Mucosa of rectum (tissue), 2 donors: ENCODE results near the gene GPR87.

Source experiments
- H3K27ac ChIP-seq, 2 donors: one replicate each; pipeline ENCODE4 v1.7.0; 2013; ENCODE audit warnings: inconsistent platforms in 2 of 2, low read depth in 2 of 2, low read length in 2 of 2
- H3K27me3 ChIP-seq, 2 donors: one replicate each; pipeline ENCODE4 v1.7.0; 2013; ENCODE audit warnings: low read length in 2 of 2; ENCODE audit not compliant: control insufficient read depth in 2 of 2, insufficient read depth in 2 of 2
- H3K36me3 ChIP-seq, 2 donors: one replicate each; pipeline ENCODE4 v1.7.0; 2013; ENCODE audit warnings: low read length in 2 of 2; ENCODE audit not compliant: control insufficient read depth in 2 of 2, insufficient read depth in 2 of 2
- H3K4me1 ChIP-seq, 2 donors: one replicate each; pipeline ENCODE4 v1.7.0; 2013; ENCODE audit warnings: low read length in 2 of 2, mild to moderate bottlenecking in 1 of 2; ENCODE audit not compliant: control insufficient read depth in 2 of 2, insufficient read depth in 2 of 2
- H3K4me3 ChIP-seq, 2 donors: one replicate each; pipeline ENCODE4 v1.7.0; 2013; ENCODE audit warnings: low read length in 2 of 2
- H3K9ac ChIP-seq, 2 donors: one replicate each; pipeline ENCODE4 v1.7.0; 2013; ENCODE audit warnings: low read length in 2 of 2, low read depth in 1 of 2, mild to moderate bottlenecking in 1 of 2
- H3K9me3 ChIP-seq, 2 donors: one replicate each; pipeline ENCODE4 v1.7.0; 2013; ENCODE audit warnings: low read length in 2 of 2; ENCODE audit not compliant: control insufficient read depth in 2 of 2
- donor health status: healthy.
- donor health status: Normal muscosa, but diverticular disease.

The GPR87 gene

GRCh38 chr3:151306168-151306810, 10.3 kb downstream of the GPR87 start:
- Histone ChIP-seq H3K36me3 (no peaks in the 10 kb centered on the region), H3K9me3 (no peaks in the 10 kb centered on the region), H3K27ac (no peak overlapping the region), H3K27me3 (no peaks in the 10 kb centered on the region), H3K4me3 (no peak overlapping the region), H3K9ac (no peak overlapping the region), H3K4me1 (no peaks in the 10 kb centered on the region)

DNA sequence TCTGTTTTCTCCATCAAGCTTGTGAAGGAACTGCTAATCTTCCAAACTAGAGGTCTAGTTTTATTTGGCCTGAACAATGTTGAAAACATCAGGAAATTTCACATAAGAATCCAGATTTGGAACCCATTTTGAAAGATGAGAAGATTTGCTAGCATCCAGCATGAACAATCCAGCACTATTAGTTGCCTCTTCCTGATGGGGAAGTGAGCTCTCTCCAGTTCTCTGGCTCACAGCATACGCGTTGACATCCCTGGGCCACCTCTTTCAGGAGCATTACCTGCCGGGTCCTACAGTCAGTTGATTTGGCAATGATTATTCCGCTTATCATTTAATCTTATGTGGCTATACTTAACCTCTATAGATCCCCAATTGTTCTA, 10.9 kb downstream of the GPR87 start:
- Histone ChIP-seq H3K4me3 (no peak overlapping the region), H3K27ac (no peak overlapping the region), H3K27me3 (no peaks in the 10 kb centered on the region), H3K4me1 (no peaks in the 10 kb centered on the region), H3K36me3 (no peaks in the 10 kb centered on the region), H3K9ac (no peak overlapping the region), H3K9me3 (no peaks in the 10 kb centered on the region)

DNA sequence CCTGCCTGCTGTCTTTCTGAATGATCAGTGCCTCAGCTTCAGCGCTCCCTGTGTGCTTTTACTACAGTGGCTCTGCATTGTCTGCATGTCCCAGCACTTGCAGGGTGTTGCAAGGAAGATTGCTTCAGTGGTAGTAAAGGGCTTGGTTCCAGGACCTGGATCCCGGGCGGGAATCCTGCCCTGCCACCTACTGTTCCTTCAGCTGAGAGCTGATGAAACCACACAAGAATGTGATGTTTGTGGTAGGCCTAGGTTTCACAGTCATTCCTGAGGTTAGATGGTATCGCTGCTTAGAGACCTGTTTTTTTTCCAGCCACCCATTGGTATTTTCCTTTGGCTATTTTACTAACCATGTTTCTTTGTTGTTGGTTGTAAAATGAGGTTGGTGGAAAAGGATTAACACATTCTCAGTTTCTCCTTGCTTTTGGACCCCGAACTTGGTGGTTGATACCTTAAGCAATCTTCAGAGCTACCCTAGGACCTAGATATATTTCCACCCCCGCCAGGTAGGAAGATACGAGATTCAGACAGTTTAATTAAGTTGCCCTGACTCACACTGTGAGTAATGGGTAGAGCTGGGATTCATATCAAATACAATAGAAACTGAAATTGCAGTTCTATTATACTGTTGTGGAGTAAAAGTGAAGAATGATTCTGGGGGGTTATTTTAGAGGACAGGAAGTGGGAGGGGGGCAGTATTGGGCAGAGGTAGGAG, 11.4 kb downstream of the GPR87 start:
- Histone ChIP-seq H3K4me1 (no peaks in the 10 kb centered on the region), H3K27me3 (no peaks in the 10 kb centered on the region), H3K36me3 (no peaks in the 10 kb centered on the region), H3K4me3 (no peak overlapping the region), H3K9me3 (no peaks in the 10 kb centered on the region), H3K27ac (no peak overlapping the region), H3K9ac (no peak overlapping the region)

DNA sequence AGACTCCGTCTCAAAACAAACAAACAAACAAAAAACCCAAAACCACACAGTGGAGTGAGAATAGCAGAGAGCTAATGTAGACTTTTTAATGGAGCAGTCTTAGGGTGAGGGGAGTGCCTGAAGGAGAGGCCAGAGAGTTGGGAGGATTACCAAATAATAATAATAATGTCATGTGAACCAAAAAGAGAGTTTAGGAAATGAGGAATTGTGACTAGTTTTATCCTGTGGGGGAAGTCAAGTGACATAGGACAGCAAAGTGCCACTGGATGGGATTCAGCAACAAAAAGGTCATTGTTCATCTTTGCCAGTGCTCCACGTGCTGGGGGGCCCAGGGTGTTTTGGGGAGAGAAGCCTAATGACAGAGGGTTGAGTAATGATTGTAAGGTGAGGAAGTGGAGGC, 12.9 kb downstream of the GPR87 start:
- Histone ChIP-seq H3K27ac (no peak overlapping the region), H3K9me3 (no peaks in the 10 kb centered on the region), H3K36me3 (no peaks in the 10 kb centered on the region), H3K4me3 (no peak overlapping the region), H3K27me3 (no peaks in the 10 kb centered on the region), H3K9ac (no peak overlapping the region), H3K4me1 (no peaks in the 10 kb centered on the region)

DNA sequence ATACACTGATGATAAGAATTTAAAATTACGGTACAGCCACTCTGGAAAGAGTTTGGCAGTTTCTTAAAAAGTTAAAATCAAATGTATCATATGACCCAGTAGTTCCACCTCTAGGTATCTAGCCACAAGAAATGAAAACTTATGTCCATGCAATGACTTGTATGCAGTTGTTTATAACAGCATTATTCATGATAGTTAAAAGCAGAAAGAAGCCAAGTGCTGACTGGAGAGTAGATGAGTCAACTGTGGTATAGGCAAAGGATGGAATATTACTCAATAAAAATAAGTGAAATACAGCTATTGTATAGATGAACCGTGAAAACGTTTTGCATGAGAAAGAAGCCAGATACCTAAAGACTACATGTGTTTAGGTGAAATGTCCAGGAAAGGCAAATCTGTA, 14.8 kb downstream of the GPR87 start:
- no peaks in the 10 kb centered on the region for H3K36me3 ChIP-seq
- H3K9ac ChIP-seq, result no peak overlapping the region
- no peaks in the 10 kb centered on the region for H3K4me1 ChIP-seq
- H3K27me3 ChIP-seq, result no peaks in the 10 kb centered on the region
- no peak overlapping the region for H3K4me3 ChIP-seq
- H3K9me3 ChIP-seq, result no peaks in the 10 kb centered on the region
- no peak overlapping the region for H3K27ac ChIP-seq

DNA sequence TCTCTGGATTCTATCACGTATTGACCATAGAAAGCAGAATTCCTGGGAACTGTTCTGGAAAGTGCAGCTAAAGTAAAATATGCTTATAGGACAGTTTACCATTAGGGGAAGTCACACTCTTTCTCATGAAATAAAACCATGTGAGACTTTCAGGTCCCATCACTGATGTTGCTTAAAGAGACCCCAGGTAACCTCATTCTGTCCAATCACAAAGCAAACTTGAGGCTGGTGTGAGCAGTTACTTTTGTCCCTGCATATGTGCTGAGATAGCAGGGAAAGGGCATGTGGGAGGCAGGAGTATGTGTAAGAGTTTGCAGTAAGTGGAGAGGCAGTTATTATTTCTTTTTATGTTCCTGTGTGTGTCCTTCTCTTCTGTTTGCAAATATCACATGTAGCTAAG, 16.1 kb downstream of the GPR87 start:
- H3K27me3 ChIP-seq, result no peaks in the 10 kb centered on the region
- no peaks in the 10 kb centered on the region for H3K36me3 ChIP-seq
- H3K9ac ChIP-seq, result no peak overlapping the region
- no peak overlapping the region for H3K4me3 ChIP-seq
- H3K4me1 ChIP-seq, result no peaks in the 10 kb centered on the region
- H3K9me3 ChIP-seq, result no peaks in the 10 kb centered on the region
- H3K27ac ChIP-seq, result no peak overlapping the region

DNA sequence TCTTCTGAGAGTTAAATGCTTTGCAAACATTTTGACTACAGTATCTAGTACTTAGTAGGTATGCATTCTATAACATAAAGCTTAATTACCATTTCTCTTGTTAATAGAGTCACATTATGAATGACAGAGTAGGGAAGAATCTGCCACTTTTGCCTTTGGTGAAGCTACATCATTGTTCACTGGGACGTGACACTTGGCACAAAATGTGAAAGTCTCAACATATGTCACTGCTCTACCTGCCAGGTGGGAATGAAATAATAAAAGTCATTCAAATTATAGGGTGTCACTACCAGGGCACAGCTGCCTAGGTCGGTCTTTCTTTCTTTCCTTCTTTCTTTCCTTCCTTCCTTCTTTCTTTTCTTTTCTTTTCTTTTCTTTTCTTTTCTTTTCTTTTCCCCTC, 17.6 kb downstream of the GPR87 start:
- H3K36me3 ChIP-seq, result no peaks in the 10 kb centered on the region

DNA sequence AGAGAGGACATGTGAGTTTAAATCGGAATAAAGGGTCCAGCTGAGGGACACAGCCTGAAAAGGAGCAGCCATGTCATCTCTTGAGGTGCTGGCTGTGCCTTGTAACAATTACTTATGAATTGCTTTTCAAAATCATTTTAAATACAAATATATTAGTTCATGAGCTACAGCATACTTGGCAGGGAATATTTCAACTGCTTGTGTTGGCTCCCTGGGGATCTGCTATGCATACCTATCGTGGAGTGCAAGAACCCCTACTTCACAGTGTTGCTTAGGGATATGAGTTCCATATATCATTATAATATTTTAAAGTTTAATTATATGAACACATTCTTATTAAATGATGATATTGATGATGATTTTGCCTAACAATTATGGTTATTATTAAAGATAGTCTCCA, 19.2 kb downstream of the GPR87 start:
- Histone ChIP-seq H3K36me3 (no peaks in the 10 kb centered on the region), H3K9me3 (no peaks in the 10 kb centered on the region), H3K27ac (no peak overlapping the region), H3K27me3 (no peaks in the 10 kb centered on the region), H3K9ac (no peak overlapping the region), H3K4me1 (no peaks in the 10 kb centered on the region), H3K4me3 (no peak overlapping the region)

More for the DNA sequence above, 17.6 kb downstream of the GPR87 start:
- Histone ChIP-seq H3K4me3 (no peak overlapping the region), H3K27me3 (no peaks in the 10 kb centered on the region), H3K9me3 (no peaks in the 10 kb centered on the region), H3K4me1 (no peaks in the 10 kb centered on the region), H3K27ac (no peak overlapping the region), H3K9ac (no peak overlapping the region)

DNA sequence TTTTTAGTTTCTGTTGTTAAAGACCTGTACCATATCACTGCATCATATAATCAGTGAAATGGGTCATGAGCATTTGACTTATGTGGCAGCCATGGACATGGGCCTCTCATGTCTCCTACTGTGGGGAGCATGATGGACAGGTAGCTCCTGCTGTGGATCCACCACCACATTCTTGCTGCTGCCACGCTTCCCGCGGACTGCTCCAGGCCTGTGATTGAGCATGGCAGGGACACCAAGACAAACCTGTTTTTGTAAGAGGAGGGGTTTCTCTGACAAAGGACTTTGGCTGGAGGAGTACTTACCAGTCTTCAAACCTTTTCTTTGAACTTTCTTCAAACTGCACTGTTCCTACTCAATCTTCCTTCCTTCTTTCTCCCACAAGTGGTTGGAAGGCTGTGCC, 20.4 kb downstream of the GPR87 start:
- H3K9ac ChIP-seq, result no peak overlapping the region
- no peaks in the 10 kb centered on the region for H3K4me1 ChIP-seq
- H3K4me3 ChIP-seq, result no peak overlapping the region
- H3K27me3 ChIP-seq, result no peaks in the 10 kb centered on the region
- no peak overlapping the region for H3K27ac ChIP-seq
- no peaks in the 10 kb centered on the region for H3K9me3 ChIP-seq
- H3K36me3 ChIP-seq, result no peaks in the 10 kb centered on the region

DNA sequence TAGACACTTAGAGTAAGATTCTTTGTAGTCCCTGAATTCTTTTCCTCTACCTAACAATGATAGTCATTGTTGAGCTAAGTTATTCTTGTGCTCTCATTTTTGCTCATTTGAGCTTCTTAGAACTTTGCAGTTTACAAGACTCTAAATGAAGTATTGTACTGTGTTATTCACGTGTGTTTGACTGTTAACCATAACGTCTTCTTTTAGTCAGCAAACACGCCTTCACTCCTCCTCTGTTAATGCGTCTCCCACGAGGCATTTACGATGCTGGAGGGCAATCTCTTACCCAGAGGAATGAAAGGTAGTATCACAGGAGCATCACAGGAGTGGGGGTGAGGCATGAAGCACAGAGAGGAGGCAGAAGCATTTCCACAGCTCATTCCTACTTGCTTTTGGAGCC, 23.5 kb downstream of the GPR87 start:
- H3K27me3 ChIP-seq, result no peaks in the 10 kb centered on the region
- no peaks in the 10 kb centered on the region for H3K36me3 ChIP-seq
- no peaks in the 10 kb centered on the region for H3K9me3 ChIP-seq
- H3K4me3 ChIP-seq, result no peak overlapping the region
- no peaks in the 10 kb centered on the region for H3K4me1 ChIP-seq
- no peak overlapping the region for H3K9ac ChIP-seq
- H3K27ac ChIP-seq, result no peak overlapping the region
